Activated CD4-positive, CD25-positive, alpha-beta regulatory T cell treated with anti-CD3 and anti-CD28 coated beads, Interleukin-2, amount 50 U/mL, for 24 hours (primary cell): Measurements from ENCODE around the gene PRKCG.
A peak's percentile ranks its signal among the peaks of the same experiment; 100 is the strongest.

Experiments
- ATAC-seq, 2 donors: fragments of 150-1000 bp; cut with Tn5 transposase; one replicate each; pipeline ENCODE4 v1.10.0; 2021; ENCODE audit warnings: mild to moderate bottlenecking in 1 of 2, moderate library complexity in 1 of 2

Gene PRKCG

GRCh38 chr19:53872762-53873161, 9.2 kb upstream of the PRKCG start:
- no peak for ATAC-seq

GRCh38 chr19:53873773-53874605, 8.0 kb upstream of the PRKCG start:
- ATAC-seq: no peak

- no peak for ATAC-seq
Observed at GRCh38 chr19:53874606-53874990, 7.4 kb upstream of the PRKCG start.

- ATAC-seq: no peak
Observed at GRCh38 chr19:53875602-53876325, 6.2 kb upstream of the PRKCG start.

GRCh38 chr19:53876651-53877224, 5.3 kb upstream of the PRKCG start:
- ATAC-seq: no peak

GRCh38 chr19:53877361-53877766, 4.6 kb upstream of the PRKCG start:
- no peak for ATAC-seq

GRCh38 chr19:53878776-53879139, 3.2 kb upstream of the PRKCG start:
- no peak for ATAC-seq

- ATAC-seq: peak; percentile 93 to 95
Observed at GRCh38 chr19:53879140-53880081, 2.6 kb upstream of the PRKCG start.

GRCh38 chr19:53880711-53881481, 1.1 kb upstream of the PRKCG start:
- ATAC-seq: peak in 1 of 2 donors; percentile 27

GRCh38 chr19:53882391-53883050, 524 bp downstream of the PRKCG start:
- ATAC-seq: no peak

- ATAC-seq: no peak
Observed at GRCh38 chr19:53883231-53883661, 1.2 kb downstream of the PRKCG start.

GRCh38 chr19:53883741-53884140, 1.7 kb downstream of the PRKCG start:
- ATAC-seq: no peak

GRCh38 chr19:53884256-53884655, 2.3 kb downstream of the PRKCG start:
- no peak for ATAC-seq

GRCh38 chr19:53885036-53885435, 3.0 kb downstream of the PRKCG start:
- no peak for ATAC-seq

GRCh38 chr19:53892301-53892980, 10.4 kb downstream of the PRKCG start:
- ATAC-seq: no peak

- ATAC-seq: no peak
Observed at GRCh38 chr19:53892981-53893325, 11.0 kb downstream of the PRKCG start.

- no peak for ATAC-seq
Observed at GRCh38 chr19:53894707-53895106, 12.7 kb downstream of the PRKCG start.

- no peak for ATAC-seq
Observed at GRCh38 chr19:53896682-53897081, 14.7 kb downstream of the PRKCG start.

GRCh38 chr19:53897459-53897858, 15.5 kb downstream of the PRKCG start:
- ATAC-seq: no peak

- no peak for ATAC-seq
Observed at GRCh38 chr19:53898166-53898565, 16.2 kb downstream of the PRKCG start.
